Measurements from ENCODE around the gene EPM2AIP1.

DNA sequence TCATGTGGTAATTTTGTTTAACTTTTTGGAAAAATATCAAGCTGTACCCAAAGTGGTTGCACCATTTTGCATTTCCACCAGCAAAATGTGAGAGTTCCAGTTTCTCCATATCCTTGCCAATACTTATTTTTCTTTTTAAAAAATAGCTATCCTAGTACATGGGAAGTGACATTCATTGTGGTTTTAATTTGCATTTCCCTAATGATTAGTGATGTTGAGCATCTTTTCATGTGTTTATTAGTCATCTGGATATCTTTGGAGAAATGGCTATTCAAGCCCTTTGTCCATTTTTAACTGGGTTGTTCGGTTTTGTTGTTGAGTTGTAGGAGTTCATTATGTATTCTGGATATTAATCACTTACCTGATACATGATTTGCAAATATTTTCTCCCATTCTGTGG, 28.6 kb downstream of the EPM2AIP1 start:
- TF ChIP-seq CTCF (IDR thresholded peaks at IDR 0.05) (no peak), POLR2A (IDR thresholded peaks at IDR 0.05) (no peak)
